Measurements from ENCODE around the gene USP25.

Gene USP25

GRCh38 chr21:15764878-15765277 is 35.1 kb downstream of the USP25 start:
- ChIA-PET POLR2A (no interaction called here), CTCF (interaction anchor here (1.0 to 1.1 kb wide), 3 partner anchors 9 to 29 kb away, joined by 3 to 4 read pairs (median 3); no protein-coding TSS in a partner anchor)
- no peak for DNase-seq (ENCODE audit: extremely low spot score)
- TF ChIP-seq, protein P1, sequence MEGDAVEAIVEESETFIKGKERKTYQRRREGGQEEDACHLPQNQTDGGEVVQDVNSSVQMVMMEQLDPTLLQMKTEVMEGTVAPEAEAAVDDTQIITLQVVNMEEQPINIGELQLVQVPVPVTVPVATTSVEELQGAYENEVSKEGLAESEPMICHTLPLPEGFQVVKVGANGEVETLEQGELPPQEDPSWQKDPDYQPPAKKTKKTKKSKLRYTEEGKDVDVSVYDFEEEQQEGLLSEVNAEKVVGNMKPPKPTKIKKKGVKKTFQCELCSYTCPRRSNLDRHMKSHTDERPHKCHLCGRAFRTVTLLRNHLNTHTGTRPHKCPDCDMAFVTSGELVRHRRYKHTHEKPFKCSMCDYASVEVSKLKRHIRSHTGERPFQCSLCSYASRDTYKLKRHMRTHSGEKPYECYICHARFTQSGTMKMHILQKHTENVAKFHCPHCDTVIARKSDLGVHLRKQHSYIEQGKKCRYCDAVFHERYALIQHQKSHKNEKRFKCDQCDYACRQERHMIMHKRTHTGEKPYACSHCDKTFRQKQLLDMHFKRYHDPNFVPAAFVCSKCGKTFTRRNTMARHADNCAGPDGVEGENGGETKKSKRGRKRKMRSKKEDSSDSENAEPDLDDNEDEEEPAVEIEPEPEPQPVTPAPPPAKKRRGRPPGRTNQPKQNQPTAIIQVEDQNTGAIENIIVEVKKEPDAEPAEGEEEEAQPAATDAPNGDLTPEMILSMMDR (IDR thresholded peaks at IDR 0.05; ENCODE audit: control extremely low read depth, extremely low read depth, low read depth, missing control alignments): no peak

- ChIA-PET POLR2A (no interaction called here), CTCF (no interaction called here)
- no peak for DNase-seq (ENCODE audit: extremely low spot score)
- TF ChIP-seq, protein P1 (IDR thresholded peaks at IDR 0.05; ENCODE audit: control extremely low read depth, extremely low read depth, low read depth, missing control alignments): no peak
Measured at GRCh38 chr21:15766952-15767603, 37.3 kb downstream of the USP25 start.

DNA sequence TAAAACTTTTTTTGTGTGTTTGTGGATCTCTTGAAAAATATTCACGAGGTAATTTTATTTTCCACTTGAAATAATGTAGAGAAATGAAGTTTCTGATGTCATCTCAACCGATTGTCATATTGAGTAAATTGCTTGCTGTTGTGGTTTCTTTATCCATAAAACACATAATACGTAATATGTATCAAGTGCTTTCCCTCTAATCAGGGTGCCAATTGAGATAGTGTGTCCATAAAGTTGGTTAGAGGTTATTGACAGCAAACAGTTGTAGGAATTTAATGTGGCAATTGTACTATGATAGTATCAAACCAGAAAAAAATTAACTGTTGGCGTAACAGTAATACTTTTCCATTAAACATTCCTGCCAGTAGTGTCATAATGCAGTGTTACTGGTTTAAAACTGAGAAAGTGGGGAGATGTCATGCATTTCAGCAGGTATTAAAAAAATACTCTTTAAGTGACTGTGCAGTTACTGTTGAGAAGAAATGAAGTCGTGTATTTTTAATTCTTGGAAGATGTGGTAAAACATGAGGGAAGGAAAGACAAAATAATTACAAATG is 38.3 kb downstream of the USP25 start:
- DNase-seq (ENCODE audit: extremely low spot score): no peak
- TF ChIP-seq, protein P1 (IDR thresholded peaks at IDR 0.05; ENCODE audit: control extremely low read depth, extremely low read depth, low read depth, missing control alignments): no peak
- ChIA-PET POLR2A (no interaction called here), CTCF (no interaction called here)

DNA sequence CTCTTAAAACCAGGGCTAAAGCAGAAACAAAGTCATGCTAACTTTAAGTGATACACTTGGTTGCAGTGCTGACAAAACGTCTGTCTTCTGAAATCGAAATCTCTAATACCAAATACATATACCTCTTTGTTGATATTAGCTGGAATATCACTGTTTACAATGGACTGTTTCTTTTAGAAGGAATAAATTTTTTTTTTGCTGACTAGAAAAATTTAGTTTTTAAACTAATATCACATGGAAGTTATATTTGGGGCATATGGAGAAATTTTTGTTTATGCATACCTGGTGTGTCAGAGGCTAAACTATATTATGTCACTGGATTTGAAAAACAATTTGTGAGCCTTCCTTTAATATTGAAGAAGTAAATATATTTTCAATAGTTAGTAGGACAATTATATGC is 39.1 kb downstream of the USP25 start:
- TF ChIP-seq, protein P1 (IDR thresholded peaks at IDR 0.05; ENCODE audit: control extremely low read depth, extremely low read depth, low read depth, missing control alignments): no peak
- CTCF ChIA-PET: no interaction called here
- DNase-seq (ENCODE audit: extremely low spot score): no peak
- POLR2A ChIA-PET: no interaction called here

DNA sequence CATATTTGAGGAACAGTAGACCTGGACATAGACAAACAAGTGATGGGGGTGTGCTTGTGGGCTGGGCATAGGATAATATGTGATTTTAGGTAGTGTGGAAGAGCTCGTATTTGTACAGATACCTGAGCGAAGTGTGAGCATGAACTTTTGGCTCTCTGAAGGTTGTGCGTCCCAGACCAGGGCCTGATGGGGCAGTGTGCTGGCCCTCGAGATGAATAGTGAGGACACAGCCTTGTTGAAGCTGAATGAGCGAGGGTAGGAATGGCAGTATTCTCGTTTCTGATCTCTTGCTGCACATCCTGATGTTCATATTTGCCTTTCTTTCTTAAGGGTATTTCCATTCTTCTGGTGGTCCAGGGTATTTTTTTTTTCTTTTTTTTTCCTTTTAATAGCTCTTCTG is 41.5 kb downstream of the USP25 start:
- ChIA-PET CTCF (interaction anchor here (1.1 to 3.8 kb wide), 2 partner anchors 11 to 18 kb away, joined by 3 to 13 read pairs; no protein-coding TSS in a partner anchor), POLR2A (no interaction called here)
- TF ChIP-seq, protein P1 (IDR thresholded peaks at IDR 0.05; ENCODE audit: control extremely low read depth, extremely low read depth, low read depth, missing control alignments): no peak
- DNase-seq (ENCODE audit: extremely low spot score): no peak

GRCh38 chr21:15772654-15773053 is 42.9 kb downstream of the USP25 start:
- no peak for DNase-seq (ENCODE audit: extremely low spot score)
- TF ChIP-seq, protein P1 (IDR thresholded peaks at IDR 0.05; ENCODE audit: control extremely low read depth, extremely low read depth, low read depth, missing control alignments): no peak
- CTCF ChIA-PET: interaction anchor here (3.8 kb wide), 1 partner anchor 10 kb away, joined by 13 read pairs; no protein-coding TSS in a partner anchor
- POLR2A ChIA-PET: no interaction called here
